ENCODE measurements around the gene ARHGAP18.
"Not testable (repeated sequence)": the region's sequence is repeated elsewhere in the genome, so short reads cannot be mapped to it uniquely, and the experiment has no call there.

Gene ARHGAP18

DNA sequence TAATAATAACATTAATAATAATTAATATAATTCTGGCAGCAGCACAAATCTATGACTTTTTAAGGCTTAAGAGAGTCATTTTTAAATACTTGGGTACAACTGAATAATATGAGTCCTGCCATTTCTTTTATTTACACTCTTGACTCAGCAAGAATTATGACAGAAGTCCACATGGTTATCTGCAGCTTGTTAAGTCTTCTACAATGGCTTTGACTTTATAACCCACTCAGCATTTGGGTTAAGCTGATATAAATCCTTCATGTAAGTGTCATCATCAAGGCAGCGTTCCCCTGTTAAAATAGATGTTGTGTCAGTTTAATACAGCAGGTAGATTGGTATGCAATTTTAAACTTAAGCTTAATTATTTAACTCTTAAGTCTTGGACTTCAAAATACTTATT is 131.7 kb downstream of the ARHGAP18 start:
- H4K20me1 ChIP-seq (ENCODE audit: insufficient read depth) = no peaks in the 10 kb centered on the region
- no peak overlapping the region for H2AFZ ChIP-seq (ENCODE audit: low read depth)
- no peak overlapping the region for H3K4me2 ChIP-seq
- no peak overlapping the region for H3K9ac ChIP-seq
- H3K27me3 ChIP-seq (ENCODE audit: insufficient read depth, low read depth) = no peaks in the 10 kb centered on the region
- no peak overlapping the region for H3K27ac ChIP-seq
- no peaks in the 10 kb centered on the region for H3K4me1 ChIP-seq (ENCODE audit: low read depth, poor library complexity, severe bottlenecking)
- no peaks in the 10 kb centered on the region for H3K79me2 ChIP-seq (ENCODE audit: insufficient read depth, low read depth)
- TF ChIP-seq, protein P1, sequence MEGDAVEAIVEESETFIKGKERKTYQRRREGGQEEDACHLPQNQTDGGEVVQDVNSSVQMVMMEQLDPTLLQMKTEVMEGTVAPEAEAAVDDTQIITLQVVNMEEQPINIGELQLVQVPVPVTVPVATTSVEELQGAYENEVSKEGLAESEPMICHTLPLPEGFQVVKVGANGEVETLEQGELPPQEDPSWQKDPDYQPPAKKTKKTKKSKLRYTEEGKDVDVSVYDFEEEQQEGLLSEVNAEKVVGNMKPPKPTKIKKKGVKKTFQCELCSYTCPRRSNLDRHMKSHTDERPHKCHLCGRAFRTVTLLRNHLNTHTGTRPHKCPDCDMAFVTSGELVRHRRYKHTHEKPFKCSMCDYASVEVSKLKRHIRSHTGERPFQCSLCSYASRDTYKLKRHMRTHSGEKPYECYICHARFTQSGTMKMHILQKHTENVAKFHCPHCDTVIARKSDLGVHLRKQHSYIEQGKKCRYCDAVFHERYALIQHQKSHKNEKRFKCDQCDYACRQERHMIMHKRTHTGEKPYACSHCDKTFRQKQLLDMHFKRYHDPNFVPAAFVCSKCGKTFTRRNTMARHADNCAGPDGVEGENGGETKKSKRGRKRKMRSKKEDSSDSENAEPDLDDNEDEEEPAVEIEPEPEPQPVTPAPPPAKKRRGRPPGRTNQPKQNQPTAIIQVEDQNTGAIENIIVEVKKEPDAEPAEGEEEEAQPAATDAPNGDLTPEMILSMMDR (conservative IDR thresholded peaks at IDR 0.05; ENCODE audit: low read depth, low read length) = no peak
- no peak overlapping the region for H3K4me3 ChIP-seq (IDR thresholded peaks at IDR 0.05; ENCODE audit: insufficient read depth, low read depth, low read length)
- H3K36me3 ChIP-seq (ENCODE audit: insufficient read depth) = no peaks in the 10 kb centered on the region

DNA sequence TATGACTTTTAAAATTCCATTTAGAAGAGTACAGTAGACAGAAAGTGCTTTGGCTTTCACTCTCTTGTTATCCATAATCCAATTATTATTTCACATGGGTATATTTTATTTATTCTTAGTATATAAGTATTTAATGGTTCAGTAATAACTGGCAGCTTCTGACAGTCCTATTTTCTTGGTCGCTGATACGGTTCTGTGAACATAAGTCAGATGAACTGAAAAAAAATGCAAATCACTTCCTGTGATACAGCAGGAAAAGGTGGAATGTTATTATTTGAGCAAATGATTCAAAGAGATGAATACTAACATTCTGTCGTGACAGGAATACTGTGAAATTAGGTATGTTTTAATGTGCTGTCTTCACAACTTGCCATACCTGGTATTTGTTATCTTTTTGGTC is 132.3 kb downstream of the ARHGAP18 start:
- no peaks in the 10 kb centered on the region for H3K27me3 ChIP-seq (ENCODE audit: insufficient read depth, low read depth)
- H3K79me2 ChIP-seq (ENCODE audit: insufficient read depth, low read depth) = no peaks in the 10 kb centered on the region
- H4K20me1 ChIP-seq (ENCODE audit: insufficient read depth) = no peaks in the 10 kb centered on the region
- H3K9ac ChIP-seq = no peak overlapping the region
- TF ChIP-seq, protein P1 (conservative IDR thresholded peaks at IDR 0.05; ENCODE audit: low read depth, low read length) = no peak
- H3K27ac ChIP-seq = no peak overlapping the region
- H3K36me3 ChIP-seq (ENCODE audit: insufficient read depth) = no peaks in the 10 kb centered on the region
- H3K4me1 ChIP-seq (ENCODE audit: low read depth, poor library complexity, severe bottlenecking) = no peaks in the 10 kb centered on the region
- H3K4me3 ChIP-seq (IDR thresholded peaks at IDR 0.05; ENCODE audit: insufficient read depth, low read depth, low read length) = no peak overlapping the region
- H2AFZ ChIP-seq (ENCODE audit: low read depth) = no peak overlapping the region
- no peak overlapping the region for H3K4me2 ChIP-seq

DNA sequence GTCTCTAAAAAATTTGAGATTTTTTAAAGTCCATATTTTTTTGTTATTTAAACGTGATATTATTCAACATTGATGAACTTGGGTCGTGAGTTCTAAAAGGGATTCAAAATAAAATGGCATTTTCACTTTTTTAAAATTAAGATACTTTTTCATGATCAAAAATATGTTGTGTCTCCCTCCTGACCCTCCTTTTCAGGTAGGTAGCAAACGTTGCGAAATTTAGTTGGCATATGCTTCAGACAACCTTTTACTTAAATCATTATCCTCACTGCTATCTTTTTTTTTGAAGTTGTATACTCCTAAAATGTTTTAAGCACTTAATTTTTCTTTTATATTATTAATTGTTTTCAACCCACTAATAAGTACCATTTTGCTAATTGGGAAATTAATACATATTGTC is 133.5 kb downstream of the ARHGAP18 start:
- Histone ChIP-seq H3K27me3 (ENCODE audit: insufficient read depth, low read depth) (no peaks in the 10 kb centered on the region), H3K36me3 (ENCODE audit: insufficient read depth) (no peaks in the 10 kb centered on the region), H3K27ac (no peak overlapping the region), H3K4me3 (IDR thresholded peaks at IDR 0.05; ENCODE audit: insufficient read depth, low read depth, low read length) (no peak overlapping the region), H3K4me1 (ENCODE audit: low read depth, poor library complexity, severe bottlenecking) (no peaks in the 10 kb centered on the region), H3K9ac (no peak overlapping the region), H3K79me2 (ENCODE audit: insufficient read depth, low read depth) (no peaks in the 10 kb centered on the region), H2AFZ (ENCODE audit: low read depth) (no peak overlapping the region), H3K4me2 (no peak overlapping the region), H4K20me1 (ENCODE audit: insufficient read depth) (no peaks in the 10 kb centered on the region)
- TF ChIP-seq, protein P1 (conservative IDR thresholded peaks at IDR 0.05; ENCODE audit: low read depth, low read length) = no peak

DNA sequence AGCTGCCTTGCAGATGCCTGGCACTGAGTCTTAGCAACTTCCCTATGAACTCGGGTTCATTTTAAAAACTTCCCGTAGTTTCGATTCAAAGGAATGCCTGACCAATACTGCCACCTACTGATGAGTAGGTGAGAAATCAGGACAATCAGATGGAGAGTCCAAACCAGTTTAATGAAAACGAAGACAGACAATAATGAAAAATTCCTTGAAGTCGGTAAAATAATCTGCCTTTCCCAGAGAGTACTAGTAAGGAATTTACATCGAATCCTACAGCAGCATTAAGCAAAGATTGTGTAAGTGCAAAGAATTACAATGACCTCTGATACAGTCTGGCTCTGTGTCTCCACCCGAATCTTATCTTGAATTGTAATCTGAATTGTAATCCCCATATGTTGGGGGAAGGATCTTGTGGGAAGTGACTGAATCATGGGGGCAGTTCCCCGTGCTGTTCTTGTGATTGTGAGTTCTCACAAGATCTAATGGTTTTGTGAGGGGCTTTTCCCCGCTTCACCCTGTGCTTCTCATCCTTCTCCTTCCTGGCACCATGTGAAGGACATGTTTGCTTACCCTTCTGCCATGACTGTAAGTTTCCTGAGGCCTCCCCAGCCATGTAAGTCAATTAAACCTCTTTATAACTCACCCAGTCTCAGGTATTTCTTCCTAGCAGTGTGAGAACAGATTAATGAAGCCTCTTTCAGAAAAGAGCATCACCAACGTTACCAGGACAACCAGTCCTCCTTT is 134.4 kb downstream of the ARHGAP18 start:
- H3K79me2 ChIP-seq (ENCODE audit: insufficient read depth, low read depth) = no peaks in the 10 kb centered on the region
- TF ChIP-seq, protein P1 (conservative IDR thresholded peaks at IDR 0.05; ENCODE audit: low read depth, low read length) = peak; percentile 66
- H3K9ac ChIP-seq = no peak overlapping the region
- H3K4me3 ChIP-seq (IDR thresholded peaks at IDR 0.05; ENCODE audit: insufficient read depth, low read depth, low read length) = no peak overlapping the region
- H3K4me1 ChIP-seq (ENCODE audit: low read depth, poor library complexity, severe bottlenecking) = no peaks in the 10 kb centered on the region
- H3K36me3 ChIP-seq (ENCODE audit: insufficient read depth) = no peaks in the 10 kb centered on the region
- H2AFZ ChIP-seq (ENCODE audit: low read depth) = no peak overlapping the region
- H3K27ac ChIP-seq = no peak overlapping the region
- no peaks in the 10 kb centered on the region for H4K20me1 ChIP-seq (ENCODE audit: insufficient read depth)
- H3K4me2 ChIP-seq = no peak overlapping the region
- no peaks in the 10 kb centered on the region for H3K27me3 ChIP-seq (ENCODE audit: insufficient read depth, low read depth)

DNA sequence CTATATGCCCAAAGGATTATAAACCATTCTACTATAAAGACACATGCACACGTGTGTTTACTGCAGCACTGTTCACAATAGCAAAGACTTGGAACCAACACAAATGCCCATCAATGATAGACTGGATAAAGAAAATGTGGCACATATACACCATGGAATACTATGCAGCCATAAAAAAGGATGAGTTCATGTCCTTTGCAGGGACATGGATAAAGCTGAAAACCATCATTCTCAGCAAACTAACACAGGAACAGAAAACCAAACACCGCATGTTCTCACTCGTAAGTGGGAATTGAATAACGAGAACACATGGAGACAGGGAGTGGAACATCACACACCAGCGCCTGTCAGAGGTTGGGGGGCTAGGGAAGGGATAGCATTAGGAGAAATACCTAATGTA is 135.4 kb downstream of the ARHGAP18 start:
- H4K20me1 ChIP-seq (ENCODE audit: insufficient read depth); H3K27me3 ChIP-seq (ENCODE audit: insufficient read depth, low read depth); H2AFZ ChIP-seq (ENCODE audit: low read depth); H3K36me3 ChIP-seq (ENCODE audit: insufficient read depth); H3K9ac ChIP-seq; H3K79me2 ChIP-seq (ENCODE audit: insufficient read depth, low read depth); H3K4me2 ChIP-seq; H3K4me1 ChIP-seq (ENCODE audit: low read depth, poor library complexity, severe bottlenecking); H3K27ac ChIP-seq; H3K4me3 ChIP-seq (IDR thresholded peaks at IDR 0.05; ENCODE audit: insufficient read depth, low read depth, low read length): not testable (repeated sequence)

DNA sequence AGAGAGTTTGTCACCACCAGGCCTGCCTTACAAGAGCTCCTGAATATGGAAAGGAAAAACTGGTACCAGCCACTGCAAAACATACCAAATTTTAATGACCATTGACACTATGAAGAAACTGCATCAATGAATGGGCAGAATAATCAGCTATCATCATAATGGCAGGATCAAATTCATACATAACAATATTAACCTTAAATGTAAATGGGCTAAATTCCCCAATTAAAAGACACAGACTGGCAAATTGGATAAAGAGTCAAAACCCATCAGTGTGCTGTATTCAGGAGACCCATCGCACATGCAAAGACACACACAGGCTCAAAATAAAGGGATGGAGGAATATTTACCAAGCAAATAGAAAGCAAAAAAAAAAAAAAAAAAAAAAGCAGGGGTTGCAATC is 139.0 kb downstream of the ARHGAP18 start:
- not testable (repeated sequence) for H4K20me1 ChIP-seq (ENCODE audit: insufficient read depth); H3K4me1 ChIP-seq (ENCODE audit: low read depth, poor library complexity, severe bottlenecking); H3K27me3 ChIP-seq (ENCODE audit: insufficient read depth, low read depth); H3K36me3 ChIP-seq (ENCODE audit: insufficient read depth); H3K9ac ChIP-seq; H2AFZ ChIP-seq (ENCODE audit: low read depth); H3K4me3 ChIP-seq (IDR thresholded peaks at IDR 0.05; ENCODE audit: insufficient read depth, low read depth, low read length); H3K4me2 ChIP-seq; H3K27ac ChIP-seq; H3K79me2 ChIP-seq (ENCODE audit: insufficient read depth, low read depth)

Data from KMS-11 (cell line).